HEK293 (cell line): ENCODE data around the gene ST7L.

Experiments
- CTCF ChIA-PET: fragments of 350-600 bp; formaldehyde crosslinking; extraction: SDS; loops from one replicate; lab custom pipeline; 2021; ENCODE audit warnings: antibody characterized with exemption; lab: Yijun Ruan, JAX
- POLR2A ChIA-PET: fragments of 300-600 bp; formaldehyde crosslinking; extraction: SDS; loops from one replicate; lab custom pipeline; 2020; ENCODE audit warnings: antibody characterized with exemption, inconsistent platforms; lab: Yijun Ruan, JAX
- H3K27ac ChIP-seq: fragments of 200-500 bp; sonication (Bioruptor generic); 2 replicates; pipeline ENCODE4 v1.5.1; 2014; ENCODE audit warnings: low read depth, low read length, control low read depth, inconsistent platforms; ENCODE audit errors: extremely low read depth
- H3K36me3 ChIP-seq, 2 experiments: fragments of 200-500 bp in 1 of 2; sonication (Bioruptor generic) in 1 of 2; 1 replicate in 1 of 2; 2 replicates in 1 of 2; pipeline ENCODE4 v1.5.1; 2014 to 2017; ENCODE audit warnings: inconsistent platforms in 2 of 2, low read length in 2 of 2; ENCODE audit not compliant: control insufficient read depth in 2 of 2, insufficient read depth in 1 of 2
- H3K4me1 ChIP-seq: fragments of 200-500 bp; sonication (Bioruptor generic); 2 replicates; pipeline ENCODE4 v1.5.1; 2014; ENCODE audit warnings: mild to moderate bottlenecking, low read length, inconsistent platforms; ENCODE audit not compliant: control insufficient read depth, insufficient read depth
- H3K4me3 ChIP-seq: 2 replicates; pipeline ENCODE4 v1.5.1; 2011; ENCODE audit warnings: low read depth, mild to moderate bottlenecking, control low read depth, low read length, moderate library complexity
- H3K9me3 ChIP-seq: fragments of 200-500 bp; sonication (Bioruptor generic); 2 replicates; pipeline ENCODE4 v1.5.1; 2014; ENCODE audit warnings: low read depth, low read length, inconsistent platforms; ENCODE audit not compliant: control insufficient read depth, insufficient read depth
- FEZF1 ChIP-seq: fragments of 450-650 bp; formaldehyde crosslinking; IDR thresholded peaks from 2 replicates; pipeline ENCODE4 v1.5.1; 2016; ENCODE audit warnings: missing biosample characterization, missing genetic modification characterization
- HOXC10 ChIP-seq: sonication (generic); formaldehyde crosslinking; IDR thresholded peaks from 2 replicates; pipeline ENCODE4 v1.8.1; 2023; ENCODE audit warnings: mild to moderate bottlenecking, missing genetic modification reagents
- RBAK ChIP-seq: fragments of 450-650 bp; formaldehyde crosslinking; IDR thresholded peaks from 2 replicates; pipeline ENCODE4 v1.5.1; 2016; ENCODE audit warnings: missing biosample characterization, missing genetic modification characterization
- SALL2 ChIP-seq: fragments of 450-650 bp; formaldehyde crosslinking; IDR thresholded peaks from 2 replicates; pipeline ENCODE4 v1.5.0; 2017; ENCODE audit warnings: missing biosample characterization, mild to moderate bottlenecking, missing genetic modification characterization, borderline replicate concordance
- TRIM28 ChIP-seq: IDR thresholded peaks from 2 replicates; pipeline ENCODE4 v1.6.1; 2011; ENCODE audit warnings: low read length, control low read depth, borderline replicate concordance
- TSHZ1 ChIP-seq: fragments of 450-650 bp; formaldehyde crosslinking; IDR thresholded peaks from 2 replicates; pipeline ENCODE4 v1.5.1; 2016; ENCODE audit warnings: missing biosample characterization, missing genetic modification characterization, borderline replicate concordance
- ZBTB1 ChIP-seq: fragments of 450-650 bp; formaldehyde crosslinking; IDR thresholded peaks from 2 replicates; pipeline ENCODE4 v1.5.1; 2016; ENCODE audit warnings: missing biosample characterization, missing genetic modification characterization
- ZFHX2 ChIP-seq: fragments of 450-650 bp; formaldehyde crosslinking; conservative IDR thresholded peaks from 2 replicates; pipeline ENCODE4 v1.5.1; 2016; ENCODE audit warnings: missing biosample characterization, missing genetic modification characterization
- ZNF112 ChIP-seq: fragments of 450-650 bp; formaldehyde crosslinking; IDR thresholded peaks from 2 replicates; pipeline ENCODE4 v1.5.0; 2017; ENCODE audit warnings: missing biosample characterization, missing genetic modification characterization
- ZNF121 ChIP-seq: fragments of 450-650 bp; formaldehyde crosslinking; IDR thresholded peaks from 2 replicates; pipeline ENCODE4 v1.5.1; 2016; ENCODE audit warnings: missing biosample characterization, missing genetic modification characterization
- ZNF175 ChIP-seq: fragments of 450-650 bp; formaldehyde crosslinking; IDR thresholded peaks from 2 replicates; pipeline ENCODE4 v1.5.1; 2016; ENCODE audit warnings: missing biosample characterization, missing genetic modification characterization
- ZNF2 ChIP-seq: fragments of 450-650 bp; formaldehyde crosslinking; IDR thresholded peaks from 2 replicates; pipeline ENCODE4 v1.5.1; 2016; ENCODE audit warnings: missing biosample characterization, missing genetic modification characterization
- ZNF394 ChIP-seq: fragments of 450-650 bp; formaldehyde crosslinking; IDR thresholded peaks from 2 replicates; pipeline ENCODE4 v1.5.1; 2016; ENCODE audit warnings: missing biosample characterization, missing genetic modification characterization, mild to moderate bottlenecking, moderate library complexity, borderline replicate concordance
- ZNF501 ChIP-seq: fragments of 450-650 bp; formaldehyde crosslinking; IDR thresholded peaks from 2 replicates; pipeline ENCODE4 v1.5.1; 2016; ENCODE audit warnings: missing biosample characterization, missing genetic modification characterization
- ZNF521 ChIP-seq: fragments of 450-650 bp; formaldehyde crosslinking; IDR thresholded peaks from 2 replicates; pipeline ENCODE4 v1.5.1; 2017; ENCODE audit warnings: missing biosample characterization, mild to moderate bottlenecking, missing genetic modification characterization
- ZNF555 ChIP-seq: fragments of 450-650 bp; formaldehyde crosslinking; conservative IDR thresholded peaks from 2 replicates; pipeline ENCODE4 v1.5.1; 2017; ENCODE audit warnings: missing biosample characterization, mild to moderate bottlenecking, missing genetic modification characterization, inconsistent platforms
- ZNF560 ChIP-seq: fragments of 450-650 bp; formaldehyde crosslinking; IDR thresholded peaks from 2 replicates; pipeline ENCODE4 v1.5.1; 2017; ENCODE audit warnings: missing biosample characterization, missing genetic modification characterization, borderline replicate concordance
- ZSCAN18 ChIP-seq: fragments of 450-650 bp; formaldehyde crosslinking; IDR thresholded peaks from 2 replicates; pipeline ENCODE4 v1.5.1; 2016; ENCODE audit warnings: missing biosample characterization, missing genetic modification characterization
- TF ChIP-seq, protein P1 (sequence below): fragments of 450-650 bp; formaldehyde crosslinking; IDR thresholded peaks from 2 replicates; pipeline ENCODE4 v1.5.1; 2017; ENCODE audit warnings: missing biosample characterization, missing genetic modification characterization
- TF ChIP-seq, protein P2 (sequence below): fragments of 450-650 bp; formaldehyde crosslinking; IDR thresholded peaks from 2 replicates; pipeline ENCODE4 v1.5.1; 2016; ENCODE audit warnings: missing biosample characterization, missing genetic modification characterization
- TF ChIP-seq, protein P3 (sequence below): fragments of 450-650 bp; formaldehyde crosslinking; IDR thresholded peaks from 2 replicates; pipeline ENCODE4 v1.5.1; 2016; ENCODE audit warnings: missing biosample characterization, missing genetic modification characterization
- TF ChIP-seq, protein P4 (sequence below): fragments of 450-650 bp; formaldehyde crosslinking; IDR thresholded peaks from 2 replicates; pipeline ENCODE4 v1.5.1; 2016; ENCODE audit warnings: missing biosample characterization, missing genetic modification characterization

The ST7L gene

DNA sequence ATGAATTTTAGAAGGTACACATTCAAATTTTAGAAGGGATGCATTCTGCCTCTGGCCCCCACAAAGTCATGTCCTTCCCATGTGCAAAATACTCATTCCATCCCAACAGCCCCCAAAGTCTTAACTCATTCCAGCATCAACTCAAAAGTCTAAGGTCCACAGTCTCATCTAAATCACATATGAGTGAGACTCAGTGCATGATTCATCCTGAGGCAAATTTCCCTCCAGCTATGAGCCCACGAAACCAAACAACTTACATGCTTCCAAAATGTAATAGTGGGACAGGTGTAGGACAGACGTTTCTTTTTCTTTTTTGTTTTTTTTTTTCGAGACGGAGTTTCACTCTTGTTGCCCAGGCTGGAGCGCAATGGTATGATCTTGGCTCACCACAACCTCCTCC lies 122.7 kb downstream of the ST7L start:
- POLR2A ChIA-PET = interaction anchor here (1.1 kb wide), 1 partner anchor 12 kb away, joined by 3 read pairs; no protein-coding TSS in a partner anchor

GRCh38 chr1:112493351-112493750 lies 125.6 kb downstream of the ST7L start:
- Histone ChIP-seq H3K4me3 (no peak overlapping the region), H3K9me3 (no peaks in the 10 kb centered on the region), H3K27ac (no peak overlapping the region), H3K36me3 (no peaks in the 10 kb centered on the region), H3K4me1 (no peaks in the 10 kb centered on the region)
- CTCF ChIA-PET = interaction anchor here (0.6 to 3.4 kb wide), 4 partner anchors 8 to 121 kb away, joined by 3 to 17 read pairs (median 5); no protein-coding TSS in a partner anchor
- TF ChIP-seq ZNF175 (tag by site-specific recombination) (no peak), ZNF121 (peak; percentile 88), ZFHX2 (tag by site-specific recombination) (no peak), ZSCAN18 (tag by site-specific recombination) (no peak)
- POLR2A ChIA-PET = no interaction called here

More for the DNA sequence above, 122.7 kb downstream of the ST7L start:
- CTCF ChIA-PET = no interaction called here
- Histone ChIP-seq H3K4me1 (no peaks in the 10 kb centered on the region), H3K9me3 (no peaks in the 10 kb centered on the region), H3K36me3 (no peaks in the 10 kb centered on the region), H3K27ac (no peak overlapping the region), H3K4me3 (no peak overlapping the region)
- TF ChIP-seq RBAK (tag by site-specific recombination) = no peak
- TF ChIP-seq ZNF394 (tag by site-specific recombination) = no peak
- TF ChIP-seq, protein P1, sequence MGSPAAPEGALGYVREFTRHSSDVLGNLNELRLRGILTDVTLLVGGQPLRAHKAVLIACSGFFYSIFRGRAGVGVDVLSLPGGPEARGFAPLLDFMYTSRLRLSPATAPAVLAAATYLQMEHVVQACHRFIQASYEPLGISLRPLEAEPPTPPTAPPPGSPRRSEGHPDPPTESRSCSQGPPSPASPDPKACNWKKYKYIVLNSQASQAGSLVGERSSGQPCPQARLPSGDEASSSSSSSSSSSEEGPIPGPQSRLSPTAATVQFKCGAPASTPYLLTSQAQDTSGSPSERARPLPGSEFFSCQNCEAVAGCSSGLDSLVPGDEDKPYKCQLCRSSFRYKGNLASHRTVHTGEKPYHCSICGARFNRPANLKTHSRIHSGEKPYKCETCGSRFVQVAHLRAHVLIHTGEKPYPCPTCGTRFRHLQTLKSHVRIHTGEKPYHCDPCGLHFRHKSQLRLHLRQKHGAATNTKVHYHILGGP (tag by site-specific recombination) = no peak
- TF ChIP-seq FEZF1 (tag by site-specific recombination) = no peak
- no peak for TF ChIP-seq ZNF112 (tag by site-specific recombination)
- TF ChIP-seq, protein P2, sequence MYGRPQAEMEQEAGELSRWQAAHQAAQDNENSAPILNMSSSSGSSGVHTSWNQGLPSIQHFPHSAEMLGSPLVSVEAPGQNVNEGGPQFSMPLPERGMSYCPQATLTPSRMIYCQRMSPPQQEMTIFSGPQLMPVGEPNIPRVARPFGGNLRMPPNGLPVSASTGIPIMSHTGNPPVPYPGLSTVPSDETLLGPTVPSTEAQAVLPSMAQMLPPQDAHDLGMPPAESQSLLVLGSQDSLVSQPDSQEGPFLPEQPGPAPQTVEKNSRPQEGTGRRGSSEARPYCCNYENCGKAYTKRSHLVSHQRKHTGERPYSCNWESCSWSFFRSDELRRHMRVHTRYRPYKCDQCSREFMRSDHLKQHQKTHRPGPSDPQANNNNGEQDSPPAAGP (tag by site-specific recombination) = no peak
- TF ChIP-seq ZNF501 (tag by site-specific recombination) = no peak
- no peak for TF ChIP-seq ZNF2 (tag by site-specific recombination)

GRCh38 chr1:112492076-112492475 lies 126.9 kb downstream of the ST7L start:
- Histone ChIP-seq H3K9me3 (no peaks in the 10 kb centered on the region), H3K4me1 (no peaks in the 10 kb centered on the region), H3K36me3 (no peaks in the 10 kb centered on the region), H3K4me3 (no peak overlapping the region), H3K27ac (no peak overlapping the region)
- POLR2A ChIA-PET = no interaction called here
- CTCF ChIA-PET = interaction anchor here (0.6 to 3.4 kb wide), 4 partner anchors 9 to 27 kb away, joined by 3 to 17 read pairs (median 4); no protein-coding TSS in a partner anchor
- TF ChIP-seq TSHZ1 (tag by site-specific recombination) = no peak
- TF ChIP-seq ZNF2 (tag by site-specific recombination) = no peak
- TF ChIP-seq TRIM28 = no peak
- TF ChIP-seq ZNF555 = no peak
- no peak for TF ChIP-seq ZBTB1 (tag by site-specific recombination)
- no peak for TF ChIP-seq SALL2
- TF ChIP-seq ZNF560 = no peak
- TF ChIP-seq HOXC10 (CRISPR knock-in tag) = no peak
- no peak for TF ChIP-seq ZNF521
- TF ChIP-seq, protein P3, sequence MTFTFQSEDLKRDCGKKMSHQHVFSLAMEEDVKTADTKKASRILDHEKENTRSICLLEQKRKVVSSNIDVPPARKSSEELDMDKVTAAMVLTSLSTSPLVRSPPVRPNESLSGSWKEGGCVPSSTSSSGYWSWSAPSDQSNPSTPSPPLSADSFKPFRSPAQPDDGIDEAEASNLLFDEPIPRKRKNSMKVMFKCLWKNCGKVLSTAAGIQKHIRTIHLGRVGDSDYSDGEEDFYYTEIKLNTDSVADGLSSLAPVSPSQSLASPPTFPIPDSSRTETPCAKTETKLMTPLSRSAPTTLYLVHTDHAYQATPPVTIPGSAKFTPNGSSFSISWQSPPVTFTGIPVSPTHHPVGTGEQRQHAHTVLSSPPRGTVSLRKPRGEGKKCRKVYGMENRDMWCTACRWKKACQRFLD (tag by site-specific recombination) = no peak
- TF ChIP-seq, protein P4, sequence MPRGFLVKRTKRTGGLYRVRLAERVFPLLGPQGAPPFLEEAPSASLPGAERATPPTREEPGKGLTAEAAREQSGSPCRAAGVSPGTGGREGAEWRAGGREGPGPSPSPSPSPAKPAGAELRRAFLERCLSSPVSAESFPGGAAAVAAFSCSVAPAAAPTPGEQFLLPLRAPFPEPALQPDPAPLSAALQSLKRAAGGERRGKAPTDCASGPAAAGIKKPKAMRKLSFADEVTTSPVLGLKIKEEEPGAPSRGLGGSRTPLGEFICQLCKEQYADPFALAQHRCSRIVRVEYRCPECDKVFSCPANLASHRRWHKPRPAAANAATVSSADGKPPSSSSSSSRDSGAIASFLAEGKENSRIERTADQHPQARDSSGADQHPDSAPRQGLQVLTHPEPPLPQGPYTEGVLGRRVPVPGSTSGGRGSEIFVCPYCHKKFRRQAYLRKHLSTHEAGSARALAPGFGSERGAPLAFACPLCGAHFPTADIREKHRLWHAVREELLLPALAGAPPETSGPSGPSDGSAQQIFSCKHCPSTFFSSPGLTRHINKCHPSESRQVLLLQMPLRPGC (tag by site-specific recombination) = no peak
